Spinal cord (tissue), 10 donors: Measurements from ENCODE around the gene UNC13D. TPM values are rescaled to one million over a fixed set of nuclear protein-coding genes. Genes with fewer than 3 reads are reported as not detected.

ENCODE experiments used
- DNase-seq, 6 donors: peaks; one replicate each; pipeline versions ENCODE4 v3.0.0 to v3.0.0-alpha.2; 2013 to 2015; ENCODE audit warnings: low spot score in 6 of 6, low read depth in 4 of 6
- H3K27ac ChIP-seq: one replicate; pipeline ENCODE4 v1.5.1; 2013; ENCODE audit warnings: low read depth, low read length, control low read depth
- H3K27me3 ChIP-seq: one replicate; pipeline ENCODE4 v1.6.1; 2013; ENCODE audit warnings: low read length; ENCODE audit not compliant: control insufficient read depth, insufficient read depth
- H3K36me3 ChIP-seq: one replicate; pipeline ENCODE4 v1.6.1; 2013; ENCODE audit warnings: low read length; ENCODE audit not compliant: control insufficient read depth, insufficient read depth
- H3K4me1 ChIP-seq: one replicate; pipeline ENCODE4 v1.6.1; 2013; ENCODE audit warnings: low read length; ENCODE audit not compliant: control insufficient read depth, insufficient read depth
- H3K4me3 ChIP-seq: one replicate; pipeline ENCODE4 v1.5.1; 2013; ENCODE audit warnings: low read depth, low read length, control low read depth
- H3K9me3 ChIP-seq: one replicate; pipeline ENCODE4 v1.6.1; 2013; ENCODE audit warnings: low read length; ENCODE audit not compliant: control insufficient read depth, insufficient read depth
- WGBS: methylation state at CpG from one replicate; pipeline ENCODE4 v1.1.5; 2013; ENCODE audit warnings: missing lambda C conversion rate; ENCODE audit not compliant: insufficient coverage; 5-methylcytosine and 5-hydroxymethylcytosine counted together
- polyA plus RNA-seq, 2 donors: library from polyadenylated mRNA; unstranded; fragments of 120-200 nt; gene quantifications; one replicate each; pipeline ENCODE4 v1.2.1, GENCODE V29; 2013; ENCODE audit not compliant: insufficient read length in 2 of 2
- total RNA-seq, 2 donors: library from RNA; depleted of rRNA in 1 of 2; stranded (reverse); fragments of 120-200 nt in 1 of 2; fragments of >200 nt in 1 of 2; gene quantifications; one replicate each; pipeline versions ENCODE4 v1.2.3 to v1.2.4, GENCODE V29; 2013 to 2014
- donor health status: healthy.

The UNC13D gene
- total and polyA plus RNA-seq, 4 donors: 3.1 to 6.1 (median 4.6) TPM

GRCh38 chr17:75885431-75885830, 41.2 kb upstream of the UNC13D start:
- no peak for DNase-seq
- WGBS: 78% methylated on average over 2 of the region's 8 CpGs
- Histone ChIP-seq H3K27me3 (no peaks in the 10 kb centered on the region), H3K9me3 (no peaks in the 10 kb centered on the region), H3K4me1 (no peaks in the 10 kb centered on the region), H3K27ac (no peak overlapping the region), H3K4me3 (no peak overlapping the region), H3K36me3 (peaks cover 14% of the 10 kb centered on the region)

GRCh38 chr17:75881678-75882454, 37.7 kb upstream of the UNC13D start:
- Histone ChIP-seq H3K27ac (no peak overlapping the region), H3K36me3 (peaks cover under 1% of the 10 kb centered on the region), H3K4me3 (no peak overlapping the region), H3K27me3 (peaks cover 11% of the 10 kb centered on the region), H3K4me1 (peaks cover 14% of the 10 kb centered on the region), H3K9me3 (no peaks in the 10 kb centered on the region)
- DNase-seq: no peak
- WGBS: 83% methylated on average over 10 of the region's 15 CpGs

- H3K9me3 ChIP-seq: no peaks in the 10 kb centered on the region
- H3K27ac ChIP-seq: no peak overlapping the region
- 84% methylated on average over 6 of the region's 7 CpGs for WGBS
Measured at GRCh38 chr17:75880266-75880665, 36.1 kb upstream of the UNC13D start.

GRCh38 chr17:75878174-75878998, 34.2 kb upstream of the UNC13D start, which contains the start of gene TRIM47:
Gene TRIM47, minus strand, starts transcription at chr17:75878581. Its CDS starts 33 bp downstream, at chr17:75878548.
- peak in 2 of 6 donors; percentile 68 to 84 for DNase-seq
- no peaks in the 10 kb centered on the region for H3K9me3 ChIP-seq
- H3K4me3 ChIP-seq: peak within 1 kb of the TSS; percentile 68
- WGBS: 2% methylated on average over 87 of the region's 87 CpGs
- peak within 1 kb of the TSS; percentile 90 for H3K27ac ChIP-seq
- H3K27me3 ChIP-seq: peaks cover 11% of the 10 kb centered on the region
- peaks cover 44% of the 10 kb centered on the region for H3K4me1 ChIP-seq
- peaks cover 35% of the 10 kb centered on the region for H3K36me3 ChIP-seq

More at GRCh38 chr17:75880266-75880665, 36.1 kb upstream of the UNC13D start:
- peaks cover 30% of the 10 kb centered on the region for H3K4me1 ChIP-seq
- DNase-seq: no peak
- H3K4me3 ChIP-seq: no peak overlapping the region
- peaks cover 16% of the 10 kb centered on the region for H3K36me3 ChIP-seq
- peaks cover 11% of the 10 kb centered on the region for H3K27me3 ChIP-seq

GRCh38 chr17:75877752-75878173, 33.6 kb upstream of the UNC13D start:
- Histone ChIP-seq H3K27me3 (peaks cover 11% of the 10 kb centered on the region), H3K4me3 (peak overlapping the region; percentile 68), H3K9me3 (no peaks in the 10 kb centered on the region), H3K36me3 (peaks cover 39% of the 10 kb centered on the region), H3K4me1 (peaks cover 50% of the 10 kb centered on the region), H3K27ac (peak overlapping the region; percentile 90)
- under 1% methylated on average over 56 of the region's 56 CpGs for WGBS
- DNase-seq: peak in 2 of 6 donors; percentile 85 to 89

- DNase-seq: peak in 2 of 6 donors; percentile 64 to 91
Measured at GRCh38 chr17:75876938-75877751, 32.9 kb upstream of the UNC13D start.

GRCh38 chr17:75876190-75876937, 32.2 kb upstream of the UNC13D start:
- Histone ChIP-seq H3K4me3 (peak overlapping the region; percentile 68), H3K27me3 (peaks cover 11% of the 10 kb centered on the region), H3K4me1 (peaks cover 55% of the 10 kb centered on the region), H3K27ac (peak overlapping the region; percentile 90), H3K36me3 (peaks cover 42% of the 10 kb centered on the region), H3K9me3 (no peaks in the 10 kb centered on the region)
- no peak for DNase-seq
- WGBS: 50% methylated on average over 21 of the region's 26 CpGs

More at GRCh38 chr17:75876938-75877751, 32.9 kb upstream of the UNC13D start:
- Histone ChIP-seq H3K36me3 (peaks cover 42% of the 10 kb centered on the region), H3K4me3 (peak overlapping the region; percentile 68), H3K9me3 (no peaks in the 10 kb centered on the region), H3K27me3 (peaks cover 11% of the 10 kb centered on the region), H3K27ac (peak overlapping the region; percentile 90), H3K4me1 (peaks cover 55% of the 10 kb centered on the region)
- 15% methylated on average over 41 of the region's 41 CpGs for WGBS

- Histone ChIP-seq H3K27me3 (peaks cover 11% of the 10 kb centered on the region), H3K9me3 (no peaks in the 10 kb centered on the region), H3K4me1 (peaks cover 57% of the 10 kb centered on the region), H3K36me3 (peaks cover 42% of the 10 kb centered on the region), H3K4me3 (no peak overlapping the region), H3K27ac (peak overlapping the region; percentile 90)
- peak in 1 of 6 donors; percentile 48 for DNase-seq
- WGBS: 66% methylated on average over 4 of the region's 5 CpGs
Measured at GRCh38 chr17:75875940-75876189, 31.7 kb upstream of the UNC13D start.
